HG02763 (cell line): ENCODE data around the gene GOLGB1.
"Not testable (repeated sequence)": the region's sequence is repeated elsewhere in the genome, so short reads cannot be mapped to it uniquely, and the experiment has no call there.

Experiments
- ATAC-seq: cut with Tn5 transposase; IDR thresholded peaks from one replicate; pipeline ENCODE4 v1.9.1; 2021; ENCODE audit warnings: mild to moderate bottlenecking, moderate library complexity; ENCODE audit not compliant: unreplicated experiment

Gene GOLGB1

DNA sequence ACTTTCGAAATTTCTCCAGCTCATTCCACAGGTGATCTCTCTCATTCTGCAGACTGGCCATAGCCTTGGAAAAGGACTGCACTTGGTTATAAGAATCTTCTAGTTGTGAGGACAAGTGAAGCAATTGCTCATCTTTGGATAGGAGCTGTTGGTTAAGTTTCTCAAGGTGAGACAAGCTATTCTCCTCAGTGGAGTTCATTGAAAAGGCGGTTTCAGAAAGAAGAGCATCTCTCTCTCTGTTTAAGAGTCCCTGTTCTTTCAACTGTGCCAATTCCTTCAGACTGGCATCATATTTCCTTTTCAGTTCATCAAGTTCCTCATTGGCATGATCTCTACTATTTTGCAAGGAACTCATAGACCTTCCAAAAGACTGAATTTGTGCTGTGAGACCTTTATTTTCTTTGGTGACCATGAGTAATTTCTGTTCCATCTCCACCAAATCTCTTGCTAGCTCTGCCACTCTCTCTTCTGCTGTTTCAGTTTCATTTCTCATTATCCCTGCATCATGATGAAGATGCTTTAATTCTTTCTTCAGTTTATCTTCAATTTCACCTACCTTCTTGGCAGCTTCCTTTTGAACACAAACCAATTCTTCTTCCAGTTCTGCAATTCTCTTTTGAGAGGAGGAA is 58.6 kb downstream of the GOLGB1 start:
- ATAC-seq = no peak

- ATAC-seq = not testable (repeated sequence)
Observed at GRCh38 chr3:121688747-121689146, 60.8 kb downstream of the GOLGB1 start.

DNA sequence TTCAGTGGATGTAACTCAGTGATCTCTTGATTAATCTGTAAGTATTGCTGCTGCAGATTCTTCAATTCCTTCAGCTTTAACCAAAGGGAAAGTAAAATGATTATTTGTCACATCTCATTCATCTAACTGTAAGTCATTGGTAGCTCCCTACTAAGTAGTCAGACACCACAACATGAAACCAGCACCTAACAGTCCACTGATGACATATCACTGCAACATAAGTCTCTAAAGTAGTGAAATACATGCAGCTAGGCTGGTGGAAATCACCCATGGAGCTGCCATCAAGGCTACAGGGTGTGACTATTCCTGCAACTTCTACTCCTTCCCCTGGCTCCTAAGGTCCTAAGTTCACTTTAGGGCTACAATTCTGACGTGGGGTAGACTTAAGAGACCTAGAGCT is 67.7 kb downstream of the GOLGB1 start:
- ATAC-seq = no peak

DNA sequence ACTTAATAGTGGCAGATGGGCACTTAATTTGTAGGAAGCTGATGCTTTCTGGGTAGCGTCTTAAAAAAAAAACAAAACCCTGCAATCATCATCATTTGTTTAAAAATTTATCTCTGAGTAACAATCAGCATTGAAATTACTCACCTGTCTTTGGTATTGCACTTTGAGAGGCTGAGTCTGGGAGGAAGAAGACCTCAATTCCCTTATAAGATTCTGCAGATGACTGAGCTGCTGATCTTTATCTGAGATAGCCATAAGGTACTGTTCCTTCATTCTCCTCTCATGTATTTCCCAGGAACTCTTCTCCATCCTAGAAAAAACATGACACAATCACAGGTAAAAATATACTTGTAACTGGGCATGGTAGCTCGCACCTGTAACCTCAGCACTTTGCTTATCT is 72.4 kb downstream of the GOLGB1 start:
- no peak for ATAC-seq

- no peak for ATAC-seq
Observed at GRCh38 chr3:121670676-121671075, 78.9 kb downstream of the GOLGB1 start.

DNA sequence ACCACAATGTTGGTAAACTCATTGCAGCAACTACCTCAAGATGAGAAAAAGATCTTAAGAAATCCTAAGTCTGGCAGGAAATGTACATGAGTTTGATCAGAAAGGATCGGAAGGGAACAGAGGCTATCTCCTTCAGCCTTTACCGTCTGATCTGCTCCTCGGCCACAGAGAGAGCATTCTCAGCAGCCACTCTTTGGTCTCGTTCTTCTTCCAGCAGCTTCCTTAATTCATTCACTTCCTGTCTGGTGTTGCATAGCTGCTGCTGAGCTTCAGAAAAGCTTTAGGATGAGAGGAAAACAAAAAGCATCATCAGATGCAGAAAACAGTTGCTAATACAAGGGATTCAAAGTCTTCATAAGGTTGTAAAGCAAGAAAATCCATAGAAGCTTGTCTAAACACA is 82.2 kb downstream of the GOLGB1 start:
- no peak for ATAC-seq

GRCh38 chr3:121665488-121665887 is 84.1 kb downstream of the GOLGB1 start:
- ATAC-seq = no peak

- ATAC-seq = no peak
Observed at GRCh38 chr3:121663171-121663847, 86.2 kb downstream of the GOLGB1 start.

- ATAC-seq = no peak
Observed at GRCh38 chr3:121662742-121663141, 86.8 kb downstream of the GOLGB1 start.

DNA sequence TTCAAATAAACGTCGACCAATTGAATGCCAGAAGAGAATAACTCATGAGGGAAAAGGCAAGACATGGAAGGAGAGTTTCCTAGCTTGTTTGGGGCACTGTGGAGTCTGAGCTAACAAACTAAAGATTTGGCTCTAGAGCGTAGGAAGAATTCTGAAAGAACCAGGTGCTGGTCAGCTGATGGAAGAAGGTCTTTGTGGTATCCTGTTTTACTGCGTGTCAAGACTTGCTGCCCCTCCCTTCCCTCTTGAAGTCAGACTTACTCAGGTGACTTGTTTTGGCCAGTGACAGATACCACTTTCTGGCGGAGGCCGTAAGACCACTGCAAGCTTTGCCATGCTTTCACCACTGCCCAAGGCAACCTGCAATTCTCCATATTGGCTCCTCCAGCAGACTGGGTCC is 88.2 kb downstream of the GOLGB1 start:
- ATAC-seq = no peak

DNA sequence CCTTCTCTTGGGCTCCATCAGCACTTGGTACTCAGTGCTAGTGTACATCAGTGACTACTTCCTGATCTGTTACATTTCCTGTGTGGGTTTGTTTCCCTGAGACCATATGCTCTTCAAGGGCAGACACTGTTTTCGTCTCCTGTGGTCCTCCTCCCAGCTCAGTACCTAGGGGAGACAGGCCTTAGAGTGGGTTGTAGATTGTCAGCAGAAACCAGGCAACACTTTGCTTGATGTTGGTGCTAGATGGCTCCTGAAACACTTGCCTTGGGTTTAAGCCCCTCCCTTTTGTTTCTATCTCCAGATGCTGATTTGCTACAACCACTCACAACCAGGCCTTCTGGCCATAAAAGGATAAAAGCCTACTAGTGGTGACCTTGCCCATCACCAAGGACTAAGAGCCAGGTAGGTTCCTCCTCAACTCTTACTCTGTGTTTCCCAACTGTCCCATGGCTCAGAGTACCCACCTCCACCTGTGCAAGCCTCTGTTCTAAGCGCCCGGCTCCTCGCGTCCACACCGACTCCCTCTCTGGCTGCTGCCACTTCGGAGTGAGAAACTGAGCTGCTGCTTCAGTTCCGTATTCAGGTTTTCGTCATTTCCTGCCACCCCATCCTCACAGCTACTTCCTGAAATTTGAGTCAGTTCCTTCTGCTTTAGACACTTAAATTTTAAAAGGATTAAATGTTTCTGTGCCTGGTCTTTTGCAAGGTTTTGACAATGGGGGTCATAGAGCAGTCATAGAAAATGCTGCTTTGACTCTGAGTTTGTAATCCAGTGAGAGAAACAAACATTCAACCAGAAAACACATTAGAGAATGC is 89.0 kb downstream of the GOLGB1 start, which contains the start of gene HCLS1:
Gene HCLS1 (minus strand): TSS at position 548 of the 816 bp plus-strand sequence. CDS start 2,556 bp downstream, outside the sequence.
- peak; percentile 77 for ATAC-seq

DNA sequence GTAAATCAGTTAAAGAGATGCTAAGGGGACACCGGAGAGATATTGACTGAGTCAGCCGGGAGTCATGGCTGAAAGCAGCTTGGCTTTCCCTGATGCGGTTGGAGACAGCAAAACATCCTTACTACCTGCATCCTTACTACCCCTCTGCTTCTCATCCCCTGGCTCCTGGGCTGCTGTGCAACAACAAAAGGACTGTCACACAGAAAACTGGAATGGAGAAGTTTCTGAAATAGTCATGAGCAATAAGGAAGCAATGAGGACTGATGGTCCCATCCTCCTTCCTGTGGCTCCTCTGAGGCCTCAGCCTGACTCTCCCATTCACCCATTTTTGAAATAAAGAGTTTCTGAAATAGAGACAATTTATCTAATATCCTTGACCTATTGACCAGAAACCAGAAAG is 90.0 kb downstream of the GOLGB1 start:
- ATAC-seq = no peak

DNA sequence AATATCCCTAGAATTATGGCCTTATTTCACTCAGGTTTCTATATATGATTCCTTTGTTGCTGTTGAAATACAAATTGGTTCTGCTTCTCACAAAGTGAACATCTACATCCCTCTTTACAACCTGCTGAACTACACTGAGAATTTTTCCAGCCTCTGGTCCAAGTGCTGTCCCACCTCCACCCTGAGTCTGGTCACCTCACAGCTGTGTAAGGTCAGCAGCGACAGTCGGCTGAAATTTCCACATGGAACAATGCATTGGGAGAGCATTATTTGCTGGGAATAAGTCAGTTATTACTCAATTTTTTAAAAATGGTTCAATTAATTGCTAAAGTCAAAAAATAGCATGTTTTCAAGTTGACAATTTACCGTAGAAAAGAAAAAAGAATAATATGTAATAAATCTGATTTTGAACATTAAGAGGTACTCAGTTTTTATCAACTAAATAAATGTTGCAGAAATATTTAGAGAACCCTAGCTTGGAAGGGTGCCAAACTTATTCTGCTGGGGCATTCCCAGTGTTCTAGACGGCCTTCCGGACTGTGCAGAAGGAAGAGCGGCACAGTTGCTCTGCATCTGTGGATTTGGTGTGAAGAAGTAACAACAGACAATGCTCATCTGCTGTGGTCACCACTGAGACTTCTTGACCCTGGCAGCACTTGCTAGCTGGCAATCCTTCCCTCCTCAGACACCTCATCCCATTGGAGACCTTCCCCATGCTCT is 90.7 kb downstream of the GOLGB1 start:
- no peak for ATAC-seq

GRCh38 chr3:121654493-121655385 is 94.8 kb downstream of the GOLGB1 start:
- ATAC-seq = no peak

DNA sequence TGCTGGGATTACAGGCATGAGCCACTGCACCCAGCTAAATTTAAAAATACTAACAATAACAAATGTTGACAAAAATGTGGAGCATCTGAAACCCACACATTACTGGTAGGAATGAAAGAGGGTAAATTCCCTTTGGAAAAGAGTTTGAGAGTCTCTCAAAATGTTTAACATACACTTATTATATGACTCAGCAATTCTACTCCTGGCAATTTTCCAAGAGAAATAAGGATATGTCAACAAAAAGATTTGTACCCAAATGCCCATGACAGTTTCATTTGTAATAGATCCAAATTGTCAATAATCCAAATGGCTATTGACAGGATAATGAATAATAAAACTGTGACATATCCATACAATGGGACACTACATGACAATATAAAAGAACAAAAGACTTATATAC is 97.9 kb downstream of the GOLGB1 start:
- ATAC-seq = no peak

- ATAC-seq = no peak
Observed at GRCh38 chr3:121649645-121650044, 99.9 kb downstream of the GOLGB1 start.

- ATAC-seq = no peak
Observed at GRCh38 chr3:121648219-121648958, 101.2 kb downstream of the GOLGB1 start.

DNA sequence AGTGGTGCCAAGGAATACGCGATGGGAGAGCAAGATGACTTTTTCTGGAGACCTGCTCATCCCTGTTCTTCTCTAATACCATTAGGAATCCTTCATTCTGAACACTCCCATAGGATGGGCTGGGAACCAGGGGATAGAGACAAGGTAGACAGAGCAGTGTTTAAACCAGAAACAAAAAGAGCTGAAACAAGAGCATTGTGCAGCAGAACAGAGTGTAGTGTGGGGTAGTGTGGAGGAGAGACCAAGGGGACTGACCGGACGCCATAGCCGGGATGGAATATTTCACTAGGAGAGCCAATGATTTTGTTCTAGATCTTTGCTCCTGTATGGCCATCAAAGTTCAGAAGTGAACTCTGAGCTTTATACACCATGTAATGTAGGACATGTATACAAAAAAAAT is 104.5 kb downstream of the GOLGB1 start:
- no peak for ATAC-seq

GRCh38 chr3:121642601-121643314 is 106.8 kb downstream of the GOLGB1 start:
- no peak for ATAC-seq
